GM12875 (cell line): ENCODE data around the gene PIEZO1.

Source experiments
- H3K4me3 ChIP-seq: one replicate; pipeline ENCODE4 v1.5.1; 2011; ENCODE audit warnings: low read depth, low read length, control low read depth
- CTCF ChIP-seq: IDR thresholded peaks from 2 replicates; pipeline ENCODE4 v1.5.1; 2011; ENCODE audit warnings: low read depth, mild to moderate bottlenecking, control low read depth, inconsistent platforms, low read length, moderate library complexity, borderline replicate concordance; ENCODE audit not compliant: insufficient read depth

Gene PIEZO1

GRCh38 chr16:88730632-88731607 is 54.1 kb downstream of the PIEZO1 start:
- no peak overlapping the region for H3K4me3 ChIP-seq
- no peak for TF ChIP-seq CTCF

DNA sequence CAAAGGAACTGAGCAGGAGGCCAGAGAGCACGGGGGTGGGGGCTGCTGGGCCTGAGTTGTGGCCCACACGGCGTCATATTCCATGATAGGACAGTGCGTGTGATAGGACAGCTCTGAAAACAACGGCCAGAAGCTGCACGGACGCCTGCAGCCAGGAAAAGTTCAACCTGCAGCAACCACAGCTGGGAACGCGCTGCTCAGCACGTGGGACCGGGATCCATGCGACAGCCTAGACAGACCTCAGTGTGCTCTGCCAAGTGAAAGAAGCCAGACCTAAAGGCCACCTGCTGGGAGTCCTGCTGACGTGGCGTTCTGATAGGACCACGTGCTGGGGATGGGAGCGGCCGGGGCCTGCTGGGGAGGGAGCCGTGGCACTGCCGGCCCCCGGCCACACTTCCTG is 57.1 kb downstream of the PIEZO1 start:
- TF ChIP-seq CTCF, result no peak

DNA sequence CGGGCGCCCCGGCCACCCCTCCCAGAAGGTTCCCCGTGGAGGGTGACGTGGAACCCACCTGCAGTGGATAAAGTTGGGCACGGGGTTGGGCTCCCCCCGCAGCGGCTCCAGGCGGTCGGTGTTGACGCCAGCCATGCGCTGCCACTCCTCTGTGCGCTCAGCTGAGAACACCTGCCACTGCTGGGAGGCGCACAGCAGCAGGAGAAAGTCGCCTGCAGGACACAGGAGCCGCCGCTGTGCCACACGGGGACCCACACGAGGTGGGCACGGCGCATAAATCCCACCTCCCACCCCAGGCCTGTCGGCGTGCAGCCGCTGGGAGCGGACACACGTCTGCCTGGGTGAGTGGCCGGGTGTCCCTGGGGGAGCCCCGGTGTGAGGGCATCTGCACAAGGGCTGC is 58.0 kb downstream of the PIEZO1 start:
- TF ChIP-seq CTCF, result no peak

More for the DNA sequence above, 57.1 kb downstream of the PIEZO1 start:
- H3K4me3 ChIP-seq, result no peak overlapping the region

DNA sequence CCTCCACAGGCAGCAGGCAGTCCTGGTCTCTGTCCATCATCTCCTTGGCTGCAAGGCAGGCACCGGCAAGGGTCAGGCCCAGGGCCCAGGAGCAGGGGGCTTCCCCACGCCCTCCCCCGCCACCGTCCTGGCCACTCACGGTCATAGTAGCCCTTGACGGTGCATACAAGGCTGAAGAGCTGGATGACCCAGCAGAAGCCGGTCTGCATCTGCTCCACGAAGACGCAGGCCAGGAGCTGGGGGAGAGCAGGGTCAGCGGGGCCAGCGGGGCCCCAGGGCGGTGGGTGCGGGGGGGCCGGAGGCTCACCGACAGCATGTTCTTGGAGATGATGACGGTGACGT is 58.6 kb downstream of the PIEZO1 start:
- no peak overlapping the region for H3K4me3 ChIP-seq
- no peak for TF ChIP-seq CTCF

More for the DNA sequence above, 58.0 kb downstream of the PIEZO1 start:
- H3K4me3 ChIP-seq, result no peak overlapping the region

DNA sequence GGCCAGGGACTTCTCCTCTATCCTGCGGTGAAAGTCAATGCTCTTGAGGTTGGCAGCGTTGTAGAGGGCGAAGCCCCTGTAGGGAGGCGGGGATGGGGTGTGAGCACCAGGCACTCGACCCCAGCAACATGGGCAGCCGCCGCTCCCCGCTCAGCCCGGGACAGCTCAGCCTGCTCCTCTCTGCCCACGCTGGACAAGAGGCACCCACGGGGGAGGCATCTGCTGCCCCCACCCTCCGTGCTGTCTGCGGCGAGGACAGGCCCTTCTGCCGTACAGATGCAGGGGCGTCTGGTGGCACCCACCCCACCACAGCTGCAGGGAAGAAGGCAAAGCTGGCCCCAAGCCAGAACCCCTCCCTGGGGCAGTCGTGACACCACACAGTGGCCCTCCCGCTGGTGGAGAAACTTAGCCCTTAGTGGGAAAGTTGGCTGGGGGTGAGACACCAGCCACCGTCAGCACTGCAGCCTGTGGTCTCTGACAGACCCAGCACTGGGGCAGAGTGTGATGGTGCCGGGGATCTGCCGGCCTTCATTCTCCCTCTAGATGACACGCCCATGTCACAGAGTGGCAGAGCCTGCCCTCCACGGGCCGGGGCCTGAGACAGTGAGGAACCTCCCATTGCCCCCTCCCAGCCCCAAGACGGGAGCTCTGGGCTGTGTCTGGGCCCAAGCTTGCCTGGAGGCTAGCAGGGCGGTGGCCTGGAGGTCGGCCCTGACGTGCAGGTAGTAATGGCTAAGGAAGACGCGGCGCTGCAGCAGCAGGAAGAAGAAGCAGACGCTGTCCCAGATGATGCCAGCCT is 59.2 kb downstream of the PIEZO1 start:
- no peak for TF ChIP-seq CTCF
- no peak overlapping the region for H3K4me3 ChIP-seq

GRCh38 chr16:88724855-88725555 is 60.0 kb downstream of the PIEZO1 start:
- no peak for TF ChIP-seq CTCF
- no peak overlapping the region for H3K4me3 ChIP-seq
